ENCODE measurements around the gene CENPK. TPM values are rescaled to one million over a fixed set of nuclear protein-coding genes. Genes with fewer than 3 reads are reported as not detected.

Gene CENPK
- total and polyA plus RNA-seq, 9 of the 15 experiments (the other 6 are each of a cell fraction or from before 2014, with no cell fraction given): 30.8 to 134 (median 69.0) TPM

DNA sequence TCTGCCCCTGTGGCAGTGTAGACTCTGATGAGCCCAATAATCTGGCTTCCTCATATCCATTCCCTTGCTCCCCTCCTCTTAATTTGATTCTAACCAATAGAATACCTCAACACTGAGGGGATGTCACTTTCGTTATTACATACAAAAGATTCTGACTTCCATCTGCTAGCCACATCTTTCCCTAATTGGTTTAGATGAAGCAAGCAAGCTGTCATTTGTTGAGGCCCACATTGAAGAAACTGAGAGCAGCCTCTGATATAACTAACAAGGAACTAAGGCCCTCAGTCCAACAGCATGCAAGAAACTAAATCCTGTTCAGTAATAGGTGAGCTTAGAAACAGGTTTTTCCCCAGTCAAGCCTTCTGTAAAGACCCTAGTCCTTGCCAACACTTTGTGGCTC lies 87.1 kb downstream of the CENPK start:
- H3K4me3 ChIP-seq: no peak overlapping the region
- no peak for DNase-seq (ENCODE audit: extremely low read depth in 1 of 4, low spot score in 3 of 4)
- H3K9me1 ChIP-seq (ENCODE audit: control insufficient read depth, insufficient read depth, low read length): no peaks in the 10 kb centered on the region
- BruUV-seq (replicated peaks): no TSS peak
- peaks cover 16% of the 10 kb centered on the region; the same call in 2 of the 3 replicates for H3K79me2 ChIP-seq (ENCODE audit: control insufficient read depth, insufficient read depth, low read length)
- in situ Hi-C loops (cut with MboI) (loop anchor here (25.0 kb wide), 2 partner anchors 514 to 839 kb away; no protein-coding TSS in a partner anchor), intact Hi-C loops (cut with micrococcal nuclease) (loop anchor here (10.0 kb wide), 1 partner anchor 211 kb away; no protein-coding TSS in a partner anchor)
- TF ChIP-seq E2F1 (CRISPR knock-in tag; IDR thresholded peaks at IDR 0.05) (no peak), MTF1 (CRISPR knock-in tag; IDR thresholded peaks at IDR 0.05; ENCODE audit: borderline replicate concordance) (no peak), NR2C1 (IDR thresholded peaks at IDR 0.05) (no peak), NR2C1 (tag; IDR thresholded peaks at IDR 0.05) (no peak), SPI1 (IDR thresholded peaks at IDR 0.05; ENCODE audit: borderline replicate concordance, low read depth, low read length) (no peak), IFI16 (CRISPR knock-in tag; IDR thresholded peaks at IDR 0.05) (no peak), BRD9 (IDR thresholded peaks at IDR 0.05; ENCODE audit: low read depth, partially characterized antibody) (no peak), SOX6 (IDR thresholded peaks at IDR 0.05) (no peak), ETV1 (tag; conservative IDR thresholded peaks at IDR 0.05; ENCODE audit: low read depth) (no peak), SAFB (IDR thresholded peaks at IDR 0.05; ENCODE audit: borderline replicate concordance, low read depth, low read length) (no peak), NFRKB (IDR thresholded peaks at IDR 0.05; ENCODE audit: low read depth) (no peak), SP1 (CRISPR knock-in tag; IDR thresholded peaks at IDR 0.05) (no peak), NCOA4 (IDR thresholded peaks at IDR 0.05; ENCODE audit: partially characterized antibody) (no peak), MBD1 (CRISPR knock-in tag; IDR thresholded peaks at IDR 0.05) (no peak), OTX1 (CRISPR knock-in tag; IDR thresholded peaks at IDR 0.05) (no peak), EWSR1 (IDR thresholded peaks at IDR 0.05; ENCODE audit: borderline replicate concordance, low read depth, partially characterized antibody) (no peak), ZBTB1 (CRISPR knock-in tag; IDR thresholded peaks at IDR 0.05; ENCODE audit: borderline replicate concordance, low read depth) (no peak), CREM (IDR thresholded peaks at IDR 0.05; ENCODE audit: low read depth) (no peak)
- TF ChIP-seq, protein P1, sequence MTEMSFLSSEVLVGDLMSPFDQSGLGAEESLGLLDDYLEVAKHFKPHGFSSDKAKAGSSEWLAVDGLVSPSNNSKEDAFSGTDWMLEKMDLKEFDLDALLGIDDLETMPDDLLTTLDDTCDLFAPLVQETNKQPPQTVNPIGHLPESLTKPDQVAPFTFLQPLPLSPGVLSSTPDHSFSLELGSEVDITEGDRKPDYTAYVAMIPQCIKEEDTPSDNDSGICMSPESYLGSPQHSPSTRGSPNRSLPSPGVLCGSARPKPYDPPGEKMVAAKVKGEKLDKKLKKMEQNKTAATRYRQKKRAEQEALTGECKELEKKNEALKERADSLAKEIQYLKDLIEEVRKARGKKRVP (CRISPR knock-in tag; IDR thresholded peaks at IDR 0.05): no peak
- no peaks in the 10 kb centered on the region for H3K9me3 ChIP-seq (replicated peaks; ENCODE audit: control insufficient read depth, insufficient read depth, low read depth, low read length)
- no peak for FAIRE-seq
- peaks cover 0 to 8% of the 10 kb centered on the region in 2 experiments; a peak in 1 of 5 replicates for H3K4me1 ChIP-seq (replicated peaks in 1 of 2; ENCODE audit: control insufficient read depth in 2 of 2, insufficient read depth in 2 of 2, low read length in 2 of 2)
- no peak overlapping the region for H3K4me2 ChIP-seq (ENCODE audit: insufficient read depth, low read length)
- no peak overlapping the region for H3K9ac ChIP-seq (ENCODE audit: insufficient read depth in 1 of 2, low read depth in 2 of 2, low read length in 2 of 2)
- H3K27me3 ChIP-seq (ENCODE audit: control insufficient read depth in 2 of 2, insufficient read depth in 2 of 2, low read length in 2 of 2): no peaks in the 10 kb centered on the region
- CTCF ChIA-PET (ENCODE audit: low intra/inter-chr PET ratio): interaction anchor here (0.7 kb wide), 1 partner anchor 384 kb away, joined by 3 read pairs; no protein-coding TSS in a partner anchor
- ATAC-seq: no peak
- 5% methylated on average over 1 of the region's 1 CpG for WGBS (ENCODE audit: insufficient coverage, low coverage, missing lambda C conversion rate)
- H4K20me1 ChIP-seq (replicated peaks; ENCODE audit: control insufficient read depth, insufficient read depth, low read length): no peaks in the 10 kb centered on the region
- H3K36me3 ChIP-seq (ENCODE audit: control insufficient read depth, insufficient read depth, low read length): no peaks in the 10 kb centered on the region
- no peak overlapping the region for H2AFZ ChIP-seq (ENCODE audit: low read depth, low read length)
- POLR2A ChIA-PET: no interaction called here
- no peak overlapping the region for H3K27ac ChIP-seq (ENCODE audit: extremely low read depth, low read depth, low read length)

All from K562 (cell line).